Measurements from ENCODE around the gene ADGRD1. TPM values are rescaled to one million over a fixed set of nuclear protein-coding genes. Genes with fewer than 3 reads are reported as not detected.

The ADGRD1 gene
- total and polyA plus RNA-seq, 12 donors, result 0.87 to 6.0 (median 1.6) TPM

- 82 to 93% (median 92%) methylated on average over 1 to 3 of the region's 3 CpGs for WGBS, 4 donors
- intact Hi-C loops (cut with DNase I), result no loop called here
- H3K9me3 ChIP-seq (replicated peaks in 1 of 3), result no peaks in the 10 kb centered on the region
- no peaks in the 10 kb centered on the region for H3K36me3 ChIP-seq (replicated peaks in 1 of 2)
- no peaks in the 10 kb centered on the region for H3K4me1 ChIP-seq (replicated peaks in 1 of 2)
- no peak overlapping the region for H3K27ac ChIP-seq
- DNase-seq, result peak in 1 of 7 donors; percentile 21
- H3K27me3 ChIP-seq, result no peaks in the 10 kb centered on the region
- no peak overlapping the region for H3K4me3 ChIP-seq
- no peak for TF ChIP-seq POLR2A (IDR thresholded peaks at IDR 0.05)
- no peak for TF ChIP-seq CTCF (IDR thresholded peaks at IDR 0.05)
Measured at GRCh38 chr12:131076296-131076695, 122.6 kb downstream of the ADGRD1 start.

GRCh38 chr12:131076791-131077747, 123.4 kb downstream of the ADGRD1 start:
- no peak overlapping the region for H3K4me3 ChIP-seq
- peak in 3 of 7 donors; percentile 11 to 38 (median 15) for DNase-seq
- H3K27me3 ChIP-seq, result no peaks in the 10 kb centered on the region
- H3K9me3 ChIP-seq (replicated peaks in 1 of 3), result no peaks in the 10 kb centered on the region
- 65 to 80% (median 75%) methylated on average over 14 to 25 of the region's 25 CpGs for WGBS, 4 donors
- no peaks in the 10 kb centered on the region for H3K4me1 ChIP-seq (replicated peaks in 1 of 2)
- intact Hi-C loops (cut with DNase I), result no loop called here
- H3K36me3 ChIP-seq (replicated peaks in 1 of 2), result no peaks in the 10 kb centered on the region
- TF ChIP-seq POLR2A (IDR thresholded peaks at IDR 0.05) (no peak), CTCF (IDR thresholded peaks at IDR 0.05) (no peak)
- no peak overlapping the region for H3K27ac ChIP-seq

GRCh38 chr12:131077931-131078391, 124.3 kb downstream of the ADGRD1 start:
- H3K9me3 ChIP-seq (replicated peaks in 1 of 3), result no peaks in the 10 kb centered on the region
- H3K4me3 ChIP-seq, result no peak overlapping the region
- intact Hi-C loops (cut with DNase I), result no loop called here
- TF ChIP-seq POLR2A (IDR thresholded peaks at IDR 0.05) (no peak), CTCF (IDR thresholded peaks at IDR 0.05) (no peak)
- WGBS, 4 donors, result 53 to 74% (median 65%) methylated on average over 8 to 11 of the region's 11 CpGs
- no peaks in the 10 kb centered on the region for H3K27me3 ChIP-seq
- H3K27ac ChIP-seq, result no peak overlapping the region
- DNase-seq, result peak in 1 of 7 donors; percentile 5
- no peaks in the 10 kb centered on the region for H3K4me1 ChIP-seq (replicated peaks in 1 of 2)
- no peaks in the 10 kb centered on the region for H3K36me3 ChIP-seq (replicated peaks in 1 of 2)

GRCh38 chr12:131082290-131083194, 128.8 kb downstream of the ADGRD1 start:
- no peaks in the 10 kb centered on the region for H3K36me3 ChIP-seq (replicated peaks in 1 of 2)
- peak in 1 of 7 donors; percentile 6 for DNase-seq
- no peak overlapping the region for H3K4me3 ChIP-seq
- no peaks in the 10 kb centered on the region for H3K4me1 ChIP-seq (replicated peaks in 1 of 2)
- H3K9me3 ChIP-seq (replicated peaks in 1 of 3), result no peaks in the 10 kb centered on the region
- no peaks in the 10 kb centered on the region for H3K27me3 ChIP-seq
- H3K27ac ChIP-seq, result no peak overlapping the region
- intact Hi-C loops (cut with DNase I), result no loop called here
- WGBS, 4 donors, result 66 to 69% (median 67%) methylated on average over 20 to 23 of the region's 23 CpGs
- no peak for TF ChIP-seq CTCF (IDR thresholded peaks at IDR 0.05)
- no peak for TF ChIP-seq POLR2A (IDR thresholded peaks at IDR 0.05)
